MM.1S (cell line): ENCODE data around the gene ARFGEF2.

Experiments used
- EZH2 ChIP-seq: fragments of 300-600 bp; sonication (generic); optimal IDR thresholded peaks from 2 replicates; pipeline ENCODE3; 2017; ENCODE audit warnings: low read depth, mild to moderate bottlenecking, antibody characterized with exemption, low read length, mixed read lengths
- TF ChIP-seq, protein P1 (sequence below): fragments of 300-600 bp; sonication (generic); IDR thresholded peaks from 2 replicates; pipeline ENCODE4 v1.5.1; 2016; ENCODE audit warnings: antibody characterized with exemption, low read length, mixed read lengths

DNA sequence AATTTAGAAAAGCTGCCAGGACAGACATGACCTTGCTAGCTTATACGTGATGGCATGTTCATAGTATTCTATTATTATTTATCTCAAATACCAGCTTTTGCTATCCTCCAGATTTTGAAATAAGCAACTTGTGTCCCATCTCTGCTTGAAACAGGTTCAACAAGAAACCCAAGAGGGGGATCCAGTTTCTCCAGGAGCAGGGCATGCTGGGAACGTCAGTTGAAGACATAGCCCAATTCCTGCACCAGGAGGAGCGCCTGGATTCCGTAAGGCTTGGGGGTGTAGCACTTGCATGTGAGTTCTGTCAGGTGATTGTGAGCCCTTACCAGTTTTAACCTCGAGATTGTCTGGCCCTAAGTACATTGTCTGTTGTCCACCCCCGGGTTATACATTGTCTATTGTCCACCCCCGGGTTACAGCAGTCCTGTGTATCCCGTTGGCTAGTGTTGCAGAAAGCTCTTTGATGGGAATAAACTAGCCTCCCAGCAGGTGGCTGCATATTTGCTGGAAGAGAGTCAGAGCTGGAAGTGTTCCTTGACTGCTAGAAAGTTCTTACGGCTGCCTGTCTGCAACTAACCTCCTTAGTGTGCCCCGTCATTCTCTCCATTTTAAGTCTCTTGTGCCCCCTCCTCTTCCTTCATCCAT lies 63.2 kb downstream of the ARFGEF2 start:
- TF ChIP-seq, protein P1, sequence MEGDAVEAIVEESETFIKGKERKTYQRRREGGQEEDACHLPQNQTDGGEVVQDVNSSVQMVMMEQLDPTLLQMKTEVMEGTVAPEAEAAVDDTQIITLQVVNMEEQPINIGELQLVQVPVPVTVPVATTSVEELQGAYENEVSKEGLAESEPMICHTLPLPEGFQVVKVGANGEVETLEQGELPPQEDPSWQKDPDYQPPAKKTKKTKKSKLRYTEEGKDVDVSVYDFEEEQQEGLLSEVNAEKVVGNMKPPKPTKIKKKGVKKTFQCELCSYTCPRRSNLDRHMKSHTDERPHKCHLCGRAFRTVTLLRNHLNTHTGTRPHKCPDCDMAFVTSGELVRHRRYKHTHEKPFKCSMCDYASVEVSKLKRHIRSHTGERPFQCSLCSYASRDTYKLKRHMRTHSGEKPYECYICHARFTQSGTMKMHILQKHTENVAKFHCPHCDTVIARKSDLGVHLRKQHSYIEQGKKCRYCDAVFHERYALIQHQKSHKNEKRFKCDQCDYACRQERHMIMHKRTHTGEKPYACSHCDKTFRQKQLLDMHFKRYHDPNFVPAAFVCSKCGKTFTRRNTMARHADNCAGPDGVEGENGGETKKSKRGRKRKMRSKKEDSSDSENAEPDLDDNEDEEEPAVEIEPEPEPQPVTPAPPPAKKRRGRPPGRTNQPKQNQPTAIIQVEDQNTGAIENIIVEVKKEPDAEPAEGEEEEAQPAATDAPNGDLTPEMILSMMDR: no peak
- no peak for TF ChIP-seq EZH2
